ENCODE measurements around the gene ANG.

GRCh38 chr14:20732477-20732876 lies 43.9 kb downstream of the ANG start:
- TF ChIP-seq, protein P1, sequence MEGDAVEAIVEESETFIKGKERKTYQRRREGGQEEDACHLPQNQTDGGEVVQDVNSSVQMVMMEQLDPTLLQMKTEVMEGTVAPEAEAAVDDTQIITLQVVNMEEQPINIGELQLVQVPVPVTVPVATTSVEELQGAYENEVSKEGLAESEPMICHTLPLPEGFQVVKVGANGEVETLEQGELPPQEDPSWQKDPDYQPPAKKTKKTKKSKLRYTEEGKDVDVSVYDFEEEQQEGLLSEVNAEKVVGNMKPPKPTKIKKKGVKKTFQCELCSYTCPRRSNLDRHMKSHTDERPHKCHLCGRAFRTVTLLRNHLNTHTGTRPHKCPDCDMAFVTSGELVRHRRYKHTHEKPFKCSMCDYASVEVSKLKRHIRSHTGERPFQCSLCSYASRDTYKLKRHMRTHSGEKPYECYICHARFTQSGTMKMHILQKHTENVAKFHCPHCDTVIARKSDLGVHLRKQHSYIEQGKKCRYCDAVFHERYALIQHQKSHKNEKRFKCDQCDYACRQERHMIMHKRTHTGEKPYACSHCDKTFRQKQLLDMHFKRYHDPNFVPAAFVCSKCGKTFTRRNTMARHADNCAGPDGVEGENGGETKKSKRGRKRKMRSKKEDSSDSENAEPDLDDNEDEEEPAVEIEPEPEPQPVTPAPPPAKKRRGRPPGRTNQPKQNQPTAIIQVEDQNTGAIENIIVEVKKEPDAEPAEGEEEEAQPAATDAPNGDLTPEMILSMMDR (IDR thresholded peaks at IDR 0.05 in 2 of 3, conservative IDR thresholded peaks at IDR 0.05 in 1 of 3; ENCODE audit: control insufficient read depth in 2 of 3, extremely low read depth in 1 of 3, insufficient read depth in 1 of 3, low read depth in 3 of 3, low read length in 3 of 3), result no peak
- no peak for TF ChIP-seq ZZZ3 (IDR thresholded peaks at IDR 0.05; ENCODE audit: control insufficient read depth, insufficient read length, low read depth)
- TF ChIP-seq YY1 (IDR thresholded peaks at IDR 0.05; ENCODE audit: low read depth, low read length), result no peak
- TF ChIP-seq RUNX3 (IDR thresholded peaks at IDR 0.05; ENCODE audit: low read length), result no peak
